K562 (cell line): ENCODE data around the gene TMEM81. TPM values are rescaled to one million over a fixed set of nuclear protein-coding genes. Genes with fewer than 3 reads are reported as not detected.

Experiments used
- BACH1 ChIP-seq: fragments of 200-800 bp; sonication (Bioruptor generic); IDR thresholded peaks from 2 replicates; pipeline ENCODE4 v1.6.1; 2016; ENCODE audit warnings: missing genetic modification characterization, missing compliant biosample characterization
- CBFA2T3 ChIP-seq: fragments of 450-650 bp; IDR thresholded peaks from 2 replicates; pipeline ENCODE4 v1.6.1; 2017
- ELF2 ChIP-seq: fragments of 250-450 bp; sonication (Bioruptor Pico); IDR thresholded peaks from 2 replicates; pipeline ENCODE4 v1.5.0; 2021; ENCODE audit warnings: mild to moderate bottlenecking
- HNRNPUL1 ChIP-seq: fragments of 200-400 bp; formaldehyde crosslinking; IDR thresholded peaks from 2 replicates; pipeline ENCODE4 v1.6.1; 2017; ENCODE audit warnings: low read length
- MYBL2 ChIP-seq, 2 experiments: fragments of 450-650 bp in 1 of 2; sonication (generic) in 1 of 2; formaldehyde crosslinking in 1 of 2; IDR thresholded peaks; 2 replicates each; pipeline versions ENCODE4 v1.6.1 to v1.8.1; 2017 to 2022; ENCODE audit warnings: borderline replicate concordance in 1 of 2, inconsistent platforms in 1 of 2, low read depth in 1 of 2, mild to moderate bottlenecking in 1 of 2, missing genetic modification reagents in 1 of 2, moderate library complexity in 1 of 2
- NONO ChIP-seq, 2 experiments: fragments of 200-400 bp in 1 of 2; fragments of 450-650 bp in 1 of 2; formaldehyde crosslinking in 1 of 2; IDR thresholded peaks; 2 replicates each; pipeline ENCODE4 v1.6.1; 2017; ENCODE audit warnings: low read depth in 2 of 2, mild to moderate bottlenecking in 2 of 2, moderate library complexity in 2 of 2, low read length in 1 of 2
- POLR2G ChIP-seq: fragments of 200-400 bp; formaldehyde crosslinking; IDR thresholded peaks from 2 replicates; pipeline ENCODE4 v1.6.1; 2017; ENCODE audit warnings: low read depth, mild to moderate bottlenecking, antibody characterized with exemption, low read length, moderate library complexity
- RBBP5 ChIP-seq: fragments of 200-600 bp; sonication (generic); IDR thresholded peaks from 2 replicates; pipeline ENCODE4 v1.6.1; 2012; ENCODE audit warnings: borderline replicate concordance, mild to moderate bottlenecking, low read length, control low read depth, inconsistent platforms; ENCODE audit not compliant: insufficient read depth, poor library complexity, severe bottlenecking
- SIRT6 ChIP-seq: IDR thresholded peaks from one replicate; pipeline ENCODE4 v1.6.1; 2012; ENCODE audit warnings: low read depth, mild to moderate bottlenecking, control low read depth, inconsistent platforms, low read length, moderate library complexity
- SMARCA5 ChIP-seq: fragments of 450-650 bp; IDR thresholded peaks from 2 replicates; pipeline ENCODE4 v1.6.1; 2016
- TRIM28 ChIP-seq: fragments of 450-650 bp; IDR thresholded peaks from 2 replicates; pipeline ENCODE4 v1.6.1; 2017
- polyA plus RNA-seq, 8 experiments: library from polyadenylated mRNA; depleted of rRNA in 4 of 8; stranded (reverse) in 5 of 8; unstranded in 3 of 8; fragments of >200 nt; fragmentation: Nextera tagmentation in 2 of 8; fragmentation: Illumina TruSeq in 1 of 8; extraction: Ambion mirVana in 2 of 8; extraction: Trizol in 1 of 8; gene quantifications; 2 replicates each; pipeline versions ENCODE4 v1.2.1 to v1.2.3, GENCODE V29; 2011 to 2014; ENCODE audit warnings: inconsistent platforms in 1 of 8, missing spikeins in 1 of 8
- total RNA-seq, 7 experiments: library from RNA; depleted of rRNA in 6 of 7; stranded (reverse); fragments of >200 nt in 6 of 7; fragmentation: Illumina TruSeq in 2 of 7; extraction: Trizol in 2 of 7; gene quantifications; 2 replicates each; pipeline versions ENCODE4 v1.2.1 to v1.2.3, GENCODE V29; 2011 to 2021; ENCODE audit warnings: low replicate concordance in 1 of 7
- TF ChIP-seq, protein P1 (sequence below): fragments of 450-650 bp; formaldehyde crosslinking; IDR thresholded peaks from 2 replicates; pipeline ENCODE4 v1.4.0; 2020; ENCODE audit warnings: mild to moderate bottlenecking, moderate library complexity
- TF ChIP-seq, protein P2 (sequence below): fragments of 250-450 bp; sonication (Bioruptor Pico); IDR thresholded peaks from 2 replicates; pipeline ENCODE4 v1.8.0; 2022; ENCODE audit warnings: moderate library complexity, mild to moderate bottlenecking, inconsistent platforms
- TF ChIP-seq, protein P3 (sequence below): fragments of 250-450 bp; sonication (Bioruptor Pico); IDR thresholded peaks from 2 replicates; pipeline ENCODE4 v1.5.0; 2020; ENCODE audit warnings: mild to moderate bottlenecking, borderline replicate concordance
- TF ChIP-seq, protein P4 (sequence below): sonication (generic); formaldehyde crosslinking; IDR thresholded peaks from 2 replicates; pipeline ENCODE4 v1.8.1; 2023; ENCODE audit warnings: mild to moderate bottlenecking, missing genetic modification reagents

TMEM81 gene
- total and polyA plus RNA-seq, 9 of the 15 experiments (the other 6 are each of a cell fraction or from before 2014, with no cell fraction given), result 3.2 to 6.1 (median 4.4) TPM

DNA sequence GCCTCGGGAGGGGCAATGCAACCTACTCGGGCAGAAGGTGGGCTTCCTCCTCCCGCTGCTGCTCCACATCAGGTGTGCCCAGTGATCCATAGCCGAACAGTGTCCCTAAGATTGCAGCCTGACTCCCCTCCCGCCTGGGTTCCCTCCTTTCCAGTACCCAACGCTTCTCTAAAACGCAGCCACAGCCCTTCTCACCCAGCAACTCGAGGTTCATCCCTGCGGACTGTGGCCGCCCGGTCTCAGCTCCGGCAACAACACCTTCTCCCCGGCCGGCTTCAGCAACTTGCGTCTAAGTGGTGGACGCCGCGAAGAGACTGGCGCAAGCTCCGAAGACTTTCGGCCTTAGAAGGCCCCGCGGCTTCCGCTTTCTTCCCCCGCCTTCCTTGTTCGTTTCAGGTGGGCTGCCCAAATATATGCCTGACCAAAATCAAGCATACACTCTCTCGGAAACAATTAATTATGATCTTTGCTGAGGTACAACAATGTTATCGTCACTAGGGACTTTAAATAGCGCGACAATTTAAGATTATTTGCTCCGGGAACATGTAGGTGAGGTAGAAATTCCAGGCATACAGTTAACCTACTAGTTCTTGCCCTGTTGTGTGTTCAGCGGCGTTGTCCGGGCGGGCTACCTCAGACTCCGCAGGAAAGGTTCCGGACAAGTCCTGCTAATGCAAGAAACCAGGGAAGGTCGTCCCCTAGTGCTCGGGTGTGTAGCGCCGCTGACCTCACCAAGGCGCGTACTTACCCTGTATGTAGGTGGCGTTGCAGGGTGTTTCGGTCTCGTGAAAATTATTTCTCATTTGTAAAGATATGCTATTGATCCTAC, 37.6 kb upstream of the TMEM81 start, which contains the start of gene RBBP5 (continued):
- peak; percentile 98 for TF ChIP-seq POLR2G
- TF ChIP-seq, protein P1, sequence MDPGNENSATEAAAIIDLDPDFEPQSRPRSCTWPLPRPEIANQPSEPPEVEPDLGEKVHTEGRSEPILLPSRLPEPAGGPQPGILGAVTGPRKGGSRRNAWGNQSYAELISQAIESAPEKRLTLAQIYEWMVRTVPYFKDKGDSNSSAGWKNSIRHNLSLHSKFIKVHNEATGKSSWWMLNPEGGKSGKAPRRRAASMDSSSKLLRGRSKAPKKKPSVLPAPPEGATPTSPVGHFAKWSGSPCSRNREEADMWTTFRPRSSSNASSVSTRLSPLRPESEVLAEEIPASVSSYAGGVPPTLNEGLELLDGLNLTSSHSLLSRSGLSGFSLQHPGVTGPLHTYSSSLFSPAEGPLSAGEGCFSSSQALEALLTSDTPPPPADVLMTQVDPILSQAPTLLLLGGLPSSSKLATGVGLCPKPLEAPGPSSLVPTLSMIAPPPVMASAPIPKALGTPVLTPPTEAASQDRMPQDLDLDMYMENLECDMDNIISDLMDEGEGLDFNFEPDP (CRISPR knock-in tag), result no peak
- peak; percentile 90 for TF ChIP-seq TRIM28
- peak; percentile 39 for TF ChIP-seq SMARCA5
- TF ChIP-seq, protein P2, sequence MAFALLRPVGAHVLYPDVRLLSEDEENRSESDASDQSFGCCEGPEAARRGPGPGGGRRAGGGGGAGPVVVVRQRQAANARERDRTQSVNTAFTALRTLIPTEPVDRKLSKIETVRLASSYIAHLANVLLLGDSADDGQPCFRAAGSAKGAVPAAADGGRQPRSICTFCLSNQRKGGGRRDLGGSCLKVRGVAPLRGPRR (CRISPR knock-in tag), result no peak; the same call in 1 of the 2 replicates
- peak; percentile 88 for TF ChIP-seq BACH1 (tag)
- peak; percentile 92 for TF ChIP-seq ELF2 (CRISPR knock-in tag)
- peak; percentile 95 for TF ChIP-seq RBBP5
- no peak; the same call in 1 of the 2 replicates for TF ChIP-seq MYBL2 (IDR thresholded peaks at IDR 0.05; ENCODE audit: low read depth)
- TF ChIP-seq MYBL2 (CRISPR knock-in tag; IDR thresholded peaks at IDR 0.05; ENCODE audit: borderline replicate concordance), result no peak
- 0 out of 2 replicates have a peak, but pooled peaks have one; percentile 70 for TF ChIP-seq HNRNPUL1
- TF ChIP-seq, protein P3, sequence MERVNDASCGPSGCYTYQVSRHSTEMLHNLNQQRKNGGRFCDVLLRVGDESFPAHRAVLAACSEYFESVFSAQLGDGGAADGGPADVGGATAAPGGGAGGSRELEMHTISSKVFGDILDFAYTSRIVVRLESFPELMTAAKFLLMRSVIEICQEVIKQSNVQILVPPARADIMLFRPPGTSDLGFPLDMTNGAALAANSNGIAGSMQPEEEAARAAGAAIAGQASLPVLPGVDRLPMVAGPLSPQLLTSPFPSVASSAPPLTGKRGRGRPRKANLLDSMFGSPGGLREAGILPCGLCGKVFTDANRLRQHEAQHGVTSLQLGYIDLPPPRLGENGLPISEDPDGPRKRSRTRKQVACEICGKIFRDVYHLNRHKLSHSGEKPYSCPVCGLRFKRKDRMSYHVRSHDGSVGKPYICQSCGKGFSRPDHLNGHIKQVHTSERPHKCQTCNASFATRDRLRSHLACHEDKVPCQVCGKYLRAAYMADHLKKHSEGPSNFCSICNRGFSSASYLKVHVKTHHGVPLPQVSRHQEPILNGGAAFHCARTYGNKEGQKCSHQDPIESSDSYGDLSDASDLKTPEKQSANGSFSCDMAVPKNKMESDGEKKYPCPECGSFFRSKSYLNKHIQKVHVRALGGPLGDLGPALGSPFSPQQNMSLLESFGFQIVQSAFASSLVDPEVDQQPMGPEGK, result peak; percentile 91
- peak; percentile 30; the same call in 1 of the 2 replicates for TF ChIP-seq CBFA2T3
- TF ChIP-seq, protein P4, sequence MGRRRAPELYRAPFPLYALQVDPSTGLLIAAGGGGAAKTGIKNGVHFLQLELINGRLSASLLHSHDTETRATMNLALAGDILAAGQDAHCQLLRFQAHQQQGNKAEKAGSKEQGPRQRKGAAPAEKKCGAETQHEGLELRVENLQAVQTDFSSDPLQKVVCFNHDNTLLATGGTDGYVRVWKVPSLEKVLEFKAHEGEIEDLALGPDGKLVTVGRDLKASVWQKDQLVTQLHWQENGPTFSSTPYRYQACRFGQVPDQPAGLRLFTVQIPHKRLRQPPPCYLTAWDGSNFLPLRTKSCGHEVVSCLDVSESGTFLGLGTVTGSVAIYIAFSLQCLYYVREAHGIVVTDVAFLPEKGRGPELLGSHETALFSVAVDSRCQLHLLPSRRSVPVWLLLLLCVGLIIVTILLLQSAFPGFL, result no peak; the same call in 1 of the 2 replicates
- TF ChIP-seq SIRT6, result no peak
- TF ChIP-seq NONO (IDR thresholded peaks at IDR 0.05; ENCODE audit: low read depth in 2 of 2, low read length in 1 of 2), result peak in 1 of 2 experiments; percentile 85; a peak in 2 of 4 replicates
